Measurements from ENCODE around the gene FAM217A.

The FAM217A gene

GRCh38 chr6:4021133-4021853 is 57.6 kb downstream of the FAM217A start:
- no peaks in the 10 kb centered on the region for H3K9me3 ChIP-seq (ENCODE audit: control insufficient read depth, low read length)
- H3K14ac ChIP-seq (ENCODE audit: low read length in 2 of 2) = peak overlapping the region; percentile 66 to 99
- under 1% methylated on average over 54 of the region's 65 CpGs for WGBS

GRCh38 chr6:4020822-4021132 is 58.2 kb downstream of the FAM217A start:
- Histone ChIP-seq H3K9ac (ENCODE audit: low read length) (peak overlapping the region; percentile 95), H4K91ac (ENCODE audit: low read length) (no peak overlapping the region), H2BK5ac (ENCODE audit: low read depth, low read length, poor library complexity, severe bottlenecking) (no peak overlapping the region), H3K4ac (ENCODE audit: low read depth in 1 of 2, low read length in 2 of 2) (peak overlapping the region in 1 of 2 experiments; percentile 60), H3K27ac (ENCODE audit: low read length, poor library complexity, severe bottlenecking) (peak overlapping the region; percentile 92), H2AFZ (ENCODE audit: low read depth, low read length) (no peak overlapping the region), H3K9me3 (ENCODE audit: control insufficient read depth, low read length) (no peaks in the 10 kb centered on the region), H3K4me3 (ENCODE audit: insufficient read depth in 1 of 2, low read depth in 1 of 2, low read length in 2 of 2) (peak overlapping the region; percentile 48 to 88), H3K4me1 (ENCODE audit: control insufficient read depth, insufficient read depth, low read depth, low read length) (no peaks in the 10 kb centered on the region), H3K18ac (ENCODE audit: low read depth in 1 of 2, low read length in 2 of 2) (peak overlapping the region in 1 of 2 experiments; percentile 81), H2BK12ac (ENCODE audit: low read length in 2 of 2) (no peak overlapping the region), H3K27me3 (ENCODE audit: control insufficient read depth in 1 of 2, insufficient read depth in 1 of 2, low read length in 2 of 2) (no peaks in the 10 kb centered on the region), H3K14ac (ENCODE audit: low read length in 2 of 2) (no peak overlapping the region), H4K8ac (ENCODE audit: low read length) (peak overlapping the region; percentile 71), H2BK15ac (ENCODE audit: low read depth, poor library complexity, severe bottlenecking) (no peak overlapping the region), H3K79me1 (replicated peaks; ENCODE audit: low read length, poor library complexity, severe bottlenecking) (peaks cover 5% of the 10 kb centered on the region), H3K4me2 (ENCODE audit: low read length, poor library complexity, severe bottlenecking) (peak overlapping the region; percentile 80), H3K23ac (ENCODE audit: low read length in 2 of 2) (no peak overlapping the region), H2AK5ac (ENCODE audit: low read length, severe bottlenecking) (no peak overlapping the region), H3K36me3 (ENCODE audit: control insufficient read depth in 1 of 2, insufficient read depth in 2 of 2, low read depth in 1 of 2, low read length in 2 of 2) (peaks cover 0 to 5% of the 10 kb centered on the region in 2 experiments), H2BK120ac (ENCODE audit: low read depth, low read length) (no peak overlapping the region)
- 8% methylated on average over 12 of the region's 12 CpGs for WGBS
- DNase-seq = no peak

More at GRCh38 chr6:4021133-4021853, 57.6 kb downstream of the FAM217A start:
- H2AFZ ChIP-seq (ENCODE audit: low read depth, low read length) = peak overlapping the region; percentile 88
- H4K8ac ChIP-seq (ENCODE audit: low read length) = peak overlapping the region; percentile 71
- H4K91ac ChIP-seq (ENCODE audit: low read length) = peak overlapping the region; percentile 80
- peak overlapping the region; percentile 84 for H3K4me2 ChIP-seq (ENCODE audit: low read length, poor library complexity, severe bottlenecking)
- peak overlapping the region; percentile 95 for H3K9ac ChIP-seq (ENCODE audit: low read length)
- peak overlapping the region; percentile 51 for H2AK5ac ChIP-seq (ENCODE audit: low read length, severe bottlenecking)
- peak overlapping the region; percentile 21 for H2BK120ac ChIP-seq (ENCODE audit: low read depth, low read length)
- peak; percentile 98 for DNase-seq
- peak overlapping the region; percentile 92 for H3K27ac ChIP-seq (ENCODE audit: low read length, poor library complexity, severe bottlenecking)
- H3K4ac ChIP-seq (ENCODE audit: low read depth in 1 of 2, low read length in 2 of 2) = peak overlapping the region; percentile 42 to 97
- peak overlapping the region; percentile 76 to 88 for H3K4me3 ChIP-seq (ENCODE audit: insufficient read depth in 1 of 2, low read depth in 1 of 2, low read length in 2 of 2)
- H2BK5ac ChIP-seq (ENCODE audit: low read depth, low read length, poor library complexity, severe bottlenecking) = peak overlapping the region; percentile 60
- H3K18ac ChIP-seq (ENCODE audit: low read depth in 1 of 2, low read length in 2 of 2) = peak overlapping the region; percentile 81 to 96
- H2BK15ac ChIP-seq (ENCODE audit: low read depth, poor library complexity, severe bottlenecking) = peak overlapping the region; percentile 6
- H3K27me3 ChIP-seq (ENCODE audit: control insufficient read depth in 1 of 2, insufficient read depth in 1 of 2, low read length in 2 of 2) = no peaks in the 10 kb centered on the region
- peaks cover 5% of the 10 kb centered on the region for H3K79me1 ChIP-seq (replicated peaks; ENCODE audit: low read length, poor library complexity, severe bottlenecking)
- H3K36me3 ChIP-seq (ENCODE audit: control insufficient read depth in 1 of 2, insufficient read depth in 2 of 2, low read depth in 1 of 2, low read length in 2 of 2) = peaks cover 0 to 5% of the 10 kb centered on the region in 2 experiments
- H2BK12ac ChIP-seq (ENCODE audit: low read length in 2 of 2) = peak overlapping the region in 1 of 2 experiments; percentile 63
- peak overlapping the region in 1 of 2 experiments; percentile 97 for H3K23ac ChIP-seq (ENCODE audit: low read length in 2 of 2)
- no peaks in the 10 kb centered on the region for H3K4me1 ChIP-seq (ENCODE audit: control insufficient read depth, insufficient read depth, low read depth, low read length)

- 0% methylated on average over 6 of the region's 8 CpGs for WGBS
- H3K23ac ChIP-seq (ENCODE audit: low read length in 2 of 2) = no peak overlapping the region
These were observed 60.1 kb downstream of the FAM217A start for GRCh38 chr6:4018924-4019236.

More at GRCh38 chr6:4018924-4019236, 60.1 kb downstream of the FAM217A start:
- Histone ChIP-seq H2BK120ac (ENCODE audit: low read depth, low read length) (peak overlapping the region; percentile 77), H3K4me3 (ENCODE audit: insufficient read depth in 1 of 2, low read depth in 1 of 2, low read length in 2 of 2) (peak overlapping the region; percentile 8 to 92), H3K36me3 (ENCODE audit: control insufficient read depth in 1 of 2, insufficient read depth in 2 of 2, low read depth in 1 of 2, low read length in 2 of 2) (peaks cover 0 to 6% of the 10 kb centered on the region in 2 experiments), H2AK5ac (ENCODE audit: low read length, severe bottlenecking) (peak overlapping the region; percentile 90), H2BK12ac (ENCODE audit: low read length in 2 of 2) (no peak overlapping the region), H3K9ac (ENCODE audit: low read length) (peak overlapping the region; percentile 99), H2BK15ac (ENCODE audit: low read depth, poor library complexity, severe bottlenecking) (no peak overlapping the region), H3K27me3 (ENCODE audit: control insufficient read depth in 1 of 2, insufficient read depth in 1 of 2, low read length in 2 of 2) (no peaks in the 10 kb centered on the region), H2BK5ac (ENCODE audit: low read depth, low read length, poor library complexity, severe bottlenecking) (no peak overlapping the region), H3K4me1 (ENCODE audit: control insufficient read depth, insufficient read depth, low read depth, low read length) (no peaks in the 10 kb centered on the region), H3K14ac (ENCODE audit: low read length in 2 of 2) (no peak overlapping the region), H3K27ac (ENCODE audit: low read length, poor library complexity, severe bottlenecking) (peak overlapping the region; percentile 63), H2AFZ (ENCODE audit: low read depth, low read length) (no peak overlapping the region), H3K4ac (ENCODE audit: low read depth in 1 of 2, low read length in 2 of 2) (peak overlapping the region; percentile 2 to 40), H3K79me1 (replicated peaks; ENCODE audit: low read length, poor library complexity, severe bottlenecking) (peaks cover 8% of the 10 kb centered on the region), H4K91ac (ENCODE audit: low read length) (no peak overlapping the region), H3K9me3 (ENCODE audit: control insufficient read depth, low read length) (no peaks in the 10 kb centered on the region), H4K8ac (ENCODE audit: low read length) (peak overlapping the region; percentile 75), H3K18ac (ENCODE audit: low read depth in 1 of 2, low read length in 2 of 2) (peak overlapping the region in 1 of 2 experiments; percentile 69), H3K4me2 (ENCODE audit: low read length, poor library complexity, severe bottlenecking) (peak overlapping the region; percentile 78)
- no peak for DNase-seq
